GM18519 (cell line): Measurements from ENCODE around the gene GRM8.

Source experiments
- ATAC-seq: cut with Tn5 transposase; IDR thresholded peaks from one replicate; pipeline ENCODE4 v1.9.1; 2021; ENCODE audit warnings: mild to moderate bottlenecking, moderate library complexity; ENCODE audit not compliant: unreplicated experiment, low FRiP score

Gene GRM8

GRCh38 chr7:127252778-127253280, at the start of gene GRM8:
Gene GRM8, minus strand, starts transcription at chr7:127252941.
- no peak for ATAC-seq

DNA sequence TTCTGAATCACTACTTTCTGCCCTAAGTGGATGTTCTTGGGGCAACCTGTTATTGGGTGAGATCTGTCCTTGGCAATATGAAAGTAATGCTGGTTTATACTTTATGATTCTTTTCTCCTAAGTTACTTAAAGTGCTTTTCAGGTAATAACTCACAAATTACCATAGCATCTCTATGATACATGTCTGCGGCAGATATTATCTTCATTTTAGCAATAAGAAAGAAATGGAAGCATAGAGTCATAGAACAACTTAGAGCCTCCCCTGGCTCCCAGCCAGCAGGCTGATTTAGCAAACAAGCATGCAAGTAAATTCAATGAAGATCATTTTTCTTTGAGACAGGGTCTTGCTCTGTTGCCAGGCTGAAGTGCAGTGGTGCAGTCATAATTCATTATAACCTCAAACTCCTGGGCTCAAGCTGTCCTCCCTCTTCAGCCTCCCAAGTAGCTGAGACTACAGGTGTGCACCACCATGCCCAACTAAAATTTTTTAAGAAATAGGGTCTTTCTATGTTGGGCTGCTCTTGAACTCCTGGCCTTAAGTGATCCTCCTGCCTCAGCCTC, 38.1 kb upstream of the GRM8 start:
- no peak for ATAC-seq

GRCh38 chr7:127290116-127290655, 37.4 kb upstream of the GRM8 start:
- no peak for ATAC-seq

DNA sequence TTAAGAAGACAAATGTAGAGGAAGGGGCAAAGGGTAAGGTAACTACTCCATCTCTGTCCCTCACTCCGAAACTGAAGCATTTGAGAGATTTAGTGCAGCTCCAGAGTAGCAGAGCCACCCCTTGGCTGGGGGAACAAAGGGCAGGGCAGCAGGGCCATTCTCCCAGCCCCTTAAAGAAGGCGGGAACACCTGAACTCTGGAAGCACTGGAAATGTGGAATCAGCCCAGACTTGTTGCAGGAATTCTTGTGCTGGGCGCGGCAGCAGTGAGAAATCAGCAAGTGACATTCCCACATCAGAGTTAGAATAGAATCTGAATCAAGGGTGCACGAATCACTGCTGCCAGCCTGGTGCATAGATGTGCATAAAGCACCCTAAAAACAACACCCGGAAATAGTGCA, 34.4 kb upstream of the GRM8 start:
- no peak for ATAC-seq

- ATAC-seq = no peak
Observed at GRCh38 chr7:127270093-127270492, 17.4 kb upstream of the GRM8 start.

GRCh38 chr7:127266047-127266446, 13.3 kb upstream of the GRM8 start:
- ATAC-seq = no peak

DNA sequence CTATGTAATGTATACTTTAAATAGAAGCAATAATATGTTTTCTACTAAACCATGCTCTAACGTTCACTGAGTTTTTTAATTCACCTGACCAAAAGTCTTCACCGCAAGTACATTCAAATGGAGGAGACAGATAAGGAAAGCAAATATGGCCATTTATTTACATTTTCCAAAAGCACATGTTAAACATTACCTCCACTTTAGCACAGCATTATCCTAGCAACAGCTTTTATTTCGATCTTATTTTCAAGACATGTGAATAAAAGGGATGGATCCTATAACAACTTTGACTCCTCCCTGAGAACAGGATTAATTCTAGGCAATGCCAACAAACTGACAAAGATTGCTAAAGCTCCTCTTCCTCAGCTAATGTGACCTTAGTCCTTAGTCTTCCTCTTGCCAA, 11.5 kb upstream of the GRM8 start:
- no peak for ATAC-seq

- ATAC-seq = no peak
Observed at GRCh38 chr7:127258111-127258510, 5.4 kb upstream of the GRM8 start.

- no peak for ATAC-seq
Observed at GRCh38 chr7:127257086-127257485, 4.3 kb upstream of the GRM8 start.

DNA sequence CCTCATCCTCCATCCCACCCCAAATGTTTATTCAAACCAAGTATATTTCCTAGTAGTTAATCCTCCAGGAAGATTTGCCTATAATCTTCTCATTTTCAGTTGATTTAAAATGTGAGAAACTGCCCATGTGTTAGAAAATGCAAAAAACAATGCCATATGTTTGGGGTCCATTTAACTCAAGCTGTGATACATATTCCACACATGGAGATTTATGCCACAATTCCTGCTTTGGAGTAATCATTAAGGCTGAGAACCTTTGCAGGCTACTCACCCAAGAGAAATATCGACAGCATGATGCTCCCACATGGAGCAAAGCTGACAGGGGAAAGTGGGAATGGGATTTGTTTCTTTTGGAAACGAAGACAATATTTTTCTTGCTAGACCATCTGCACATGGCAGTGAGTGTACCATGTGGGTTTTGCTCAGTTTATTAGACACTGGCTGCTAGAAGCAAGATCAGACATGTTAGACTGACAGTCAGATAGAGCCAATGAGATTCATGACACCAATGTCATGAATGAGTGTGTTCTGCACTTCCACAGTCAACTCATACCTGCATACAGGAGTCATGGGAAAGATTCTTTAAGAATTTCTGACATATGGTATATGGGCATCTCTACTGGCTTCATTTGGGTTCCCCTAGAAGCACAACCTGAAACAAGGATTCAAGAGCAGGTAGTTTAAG, 3.4 kb upstream of the GRM8 start:
- ATAC-seq = no peak

- no peak for ATAC-seq
Observed at GRCh38 chr7:127254163-127254684, 1.5 kb upstream of the GRM8 start.

GRCh38 chr7:127253281-127254162, 781 bp upstream of the GRM8 start:
- ATAC-seq = peak; percentile 78

GRCh38 chr7:127252377-127252713, 396 bp downstream of the GRM8 start:
- no peak for ATAC-seq

DNA sequence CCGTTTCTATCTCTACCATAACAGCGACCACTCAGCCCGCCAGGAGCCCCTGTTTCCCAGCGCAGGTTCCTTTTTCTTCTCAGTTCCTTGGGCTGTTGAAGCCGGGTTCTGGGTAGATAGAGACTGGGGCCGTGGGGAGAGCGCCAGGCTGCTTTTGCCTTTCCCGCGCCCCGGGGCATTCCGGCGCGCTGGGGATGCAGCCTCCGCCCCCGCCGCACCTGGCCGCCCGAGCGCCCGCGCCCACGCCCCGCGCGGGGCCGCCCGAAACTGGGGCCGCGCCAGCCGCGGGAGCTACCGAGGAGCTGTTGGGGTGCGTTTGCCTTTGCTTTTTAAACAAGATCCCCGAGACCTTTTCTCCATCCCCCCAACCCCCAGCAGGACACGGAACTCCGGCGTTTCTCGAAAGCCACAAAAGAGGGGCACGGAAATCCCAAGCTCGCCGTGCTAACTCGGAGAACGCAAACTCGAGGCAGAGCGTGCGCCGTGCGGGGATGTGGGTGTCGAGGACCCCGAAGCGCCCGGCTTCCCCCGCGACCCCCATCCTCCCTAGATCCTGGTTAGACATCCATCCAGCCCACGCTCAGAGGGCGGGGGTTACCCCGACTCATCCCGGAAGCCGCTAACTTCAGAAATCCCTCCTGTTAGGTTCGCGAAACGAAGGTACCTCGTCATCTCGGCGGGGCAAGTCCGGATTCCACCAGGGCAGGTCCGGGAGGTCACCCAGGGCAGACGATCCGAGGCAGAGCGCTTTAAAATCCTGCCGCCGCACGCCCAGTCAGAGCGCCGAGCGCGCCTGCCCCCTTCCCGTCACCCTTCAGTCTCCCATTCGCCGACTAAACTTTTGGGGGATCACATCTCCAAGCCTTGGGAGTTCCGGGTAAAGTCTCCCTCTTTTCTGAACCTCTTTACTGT, 1.0 kb downstream of the GRM8 start:
- ATAC-seq = no peak

DNA sequence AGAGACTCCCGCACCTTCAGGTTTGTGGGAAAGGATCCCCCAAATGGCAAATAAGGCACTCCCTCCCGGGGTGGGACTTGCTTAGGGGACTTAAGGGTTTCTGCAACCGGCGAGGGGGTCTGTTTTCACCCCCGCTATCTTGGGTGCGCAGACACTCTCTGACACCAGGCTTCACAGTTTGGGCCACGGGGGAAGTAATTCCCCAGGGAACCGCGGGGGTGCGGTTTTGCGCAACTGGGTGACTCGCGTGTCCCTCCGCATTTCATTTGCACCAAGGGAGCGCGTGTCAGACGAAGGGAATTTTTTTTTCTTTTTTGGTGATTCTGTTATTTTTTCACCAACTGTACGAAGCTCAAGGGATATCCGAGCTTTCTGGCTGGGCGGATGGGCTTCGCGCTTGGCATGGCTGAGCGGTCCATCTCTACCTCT, 1.7 kb downstream of the GRM8 start:
- no peak for ATAC-seq

DNA sequence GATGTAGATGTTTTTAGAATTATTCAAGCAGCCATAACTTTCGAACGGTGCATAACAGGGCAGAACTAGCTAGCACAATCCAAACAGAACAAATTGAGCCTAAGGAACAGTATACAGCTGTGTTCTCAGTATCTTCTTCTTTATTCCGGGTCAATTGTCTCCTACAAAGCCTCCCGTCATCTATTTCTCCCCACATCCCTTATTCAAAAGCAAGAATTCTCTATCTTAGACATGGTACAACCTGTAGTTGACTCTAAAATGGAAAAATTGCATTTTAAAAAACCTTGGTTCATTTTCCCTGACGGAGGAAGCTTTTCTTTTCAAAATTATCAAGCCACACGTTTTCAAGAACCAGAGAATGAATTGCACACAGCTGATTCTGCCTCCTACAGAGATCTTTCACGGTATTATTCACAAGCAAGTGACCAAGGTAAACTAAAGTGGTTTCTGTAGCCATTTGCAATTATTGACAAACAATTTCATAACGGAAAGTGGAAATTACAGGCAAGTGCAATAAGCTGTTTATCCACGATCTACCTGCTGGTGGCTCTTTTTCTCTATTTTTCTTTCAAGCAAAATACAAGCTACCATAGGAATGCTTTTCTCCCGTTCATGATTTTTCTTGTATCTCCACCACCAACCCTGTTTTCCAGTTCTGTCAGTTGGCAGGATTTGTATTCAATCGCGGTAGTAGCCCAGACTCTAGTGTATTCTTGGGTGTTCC, 2.3 kb downstream of the GRM8 start:
- ATAC-seq = no peak

DNA sequence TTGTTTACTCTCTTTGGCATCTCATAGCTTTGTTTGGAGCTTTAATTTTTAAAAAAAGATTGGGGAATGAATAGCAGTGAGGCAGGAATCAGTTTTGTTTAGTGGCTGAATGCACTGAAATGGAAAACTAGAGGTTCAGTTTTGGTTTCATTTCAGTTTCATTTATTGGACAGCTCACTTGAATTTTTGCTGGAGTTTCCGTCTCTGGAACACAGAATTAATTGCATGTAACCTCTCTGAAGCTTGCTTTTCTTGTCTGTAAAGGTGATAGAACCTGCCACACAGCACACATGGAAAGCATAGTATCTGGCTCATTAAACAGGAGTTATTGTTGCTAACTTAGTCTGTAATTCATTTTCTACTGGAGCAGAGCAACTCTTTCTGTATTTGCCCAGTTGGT, 7.1 kb downstream of the GRM8 start:
- ATAC-seq = no peak

- no peak for ATAC-seq
Observed at GRCh38 chr7:127245002-127245401, 7.7 kb downstream of the GRM8 start.

GRCh38 chr7:127239814-127240213, 12.9 kb downstream of the GRM8 start:
- ATAC-seq = no peak
